SK-N-SH treated with all-trans-retinoic acid at 6 μM for 48 hours (cell line): ENCODE data around the gene TAF11L11.

ENCODE experiments used
- GLIS3 ChIP-seq: fragments of 250-450 bp; sonication (Bioruptor Pico); IDR thresholded peaks from 2 replicates; pipeline ENCODE4 v1.5.0; 2020; ENCODE audit warnings: mild to moderate bottlenecking, moderate library complexity
- RARB ChIP-seq: fragments of 250-450 bp; sonication (Bioruptor Pico); IDR thresholded peaks from 2 replicates; pipeline ENCODE4 v1.8.0; 2021; ENCODE audit warnings: mild to moderate bottlenecking, moderate library complexity
- TF ChIP-seq, protein P1 (sequence below): fragments of 250-450 bp; sonication (Bioruptor Pico); IDR thresholded peaks from 2 replicates; pipeline ENCODE4 v1.8.0; 2020; ENCODE audit warnings: mild to moderate bottlenecking, moderate library complexity, borderline replicate concordance

DNA sequence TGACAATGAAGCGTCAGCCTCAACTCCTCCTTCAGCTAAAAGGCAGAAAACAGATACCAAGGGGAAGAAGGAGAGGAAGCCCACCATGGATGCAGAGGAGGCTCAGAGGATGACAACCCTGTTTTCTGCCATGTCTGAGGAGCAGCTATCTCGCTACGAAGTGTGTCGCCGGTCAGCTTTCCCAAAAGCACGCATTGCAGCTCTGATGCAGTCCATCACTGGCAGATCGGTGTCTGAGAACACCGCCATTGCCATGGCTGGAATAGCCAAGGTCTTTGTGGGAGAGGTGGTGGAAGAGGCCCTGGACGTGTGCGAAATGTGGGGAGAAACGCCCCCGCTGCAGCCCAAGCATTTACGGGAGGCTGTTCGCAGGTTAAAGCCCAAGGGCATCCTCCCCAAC, 968 bp downstream of the TAF11L11 start:
- no peak for TF ChIP-seq GLIS3
- TF ChIP-seq, protein P1, sequence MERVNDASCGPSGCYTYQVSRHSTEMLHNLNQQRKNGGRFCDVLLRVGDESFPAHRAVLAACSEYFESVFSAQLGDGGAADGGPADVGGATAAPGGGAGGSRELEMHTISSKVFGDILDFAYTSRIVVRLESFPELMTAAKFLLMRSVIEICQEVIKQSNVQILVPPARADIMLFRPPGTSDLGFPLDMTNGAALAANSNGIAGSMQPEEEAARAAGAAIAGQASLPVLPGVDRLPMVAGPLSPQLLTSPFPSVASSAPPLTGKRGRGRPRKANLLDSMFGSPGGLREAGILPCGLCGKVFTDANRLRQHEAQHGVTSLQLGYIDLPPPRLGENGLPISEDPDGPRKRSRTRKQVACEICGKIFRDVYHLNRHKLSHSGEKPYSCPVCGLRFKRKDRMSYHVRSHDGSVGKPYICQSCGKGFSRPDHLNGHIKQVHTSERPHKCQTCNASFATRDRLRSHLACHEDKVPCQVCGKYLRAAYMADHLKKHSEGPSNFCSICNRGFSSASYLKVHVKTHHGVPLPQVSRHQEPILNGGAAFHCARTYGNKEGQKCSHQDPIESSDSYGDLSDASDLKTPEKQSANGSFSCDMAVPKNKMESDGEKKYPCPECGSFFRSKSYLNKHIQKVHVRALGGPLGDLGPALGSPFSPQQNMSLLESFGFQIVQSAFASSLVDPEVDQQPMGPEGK (CRISPR knock-in tag), result no peak
- TF ChIP-seq RARB (CRISPR knock-in tag), result no peak
